ENCODE data around the gene FKBP10. TPM values are rescaled to one million over a fixed set of nuclear protein-coding genes. Genes with fewer than 3 reads are reported as not detected.

FKBP10 gene
- polyA plus RNA-seq, 2 of the 4 experiments (the other 2 are of a cell fraction), result 109 to 119 TPM

DNA sequence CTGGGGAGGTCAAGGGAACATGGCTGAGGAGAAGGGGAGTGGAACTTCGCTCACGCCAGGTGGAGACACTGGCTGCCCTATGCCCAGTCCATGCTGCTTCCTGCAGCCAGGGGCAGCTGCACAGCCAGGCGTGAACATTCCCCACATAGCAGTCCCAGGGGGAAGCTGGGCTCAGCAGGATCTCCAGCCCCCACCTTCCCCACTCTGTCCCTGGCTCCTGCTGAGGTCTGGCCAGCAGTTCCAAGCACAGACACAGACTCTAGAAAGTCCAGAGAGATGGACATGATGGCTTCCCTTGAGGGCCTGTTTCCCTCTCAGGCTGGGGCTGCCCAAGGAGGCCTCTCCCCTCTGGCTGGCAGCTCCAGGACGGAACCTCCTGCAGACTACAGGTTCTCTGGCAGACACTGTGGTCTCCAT lies 35.6 kb upstream of the FKBP10 start (continued):
- TF ChIP-seq, protein P1, sequence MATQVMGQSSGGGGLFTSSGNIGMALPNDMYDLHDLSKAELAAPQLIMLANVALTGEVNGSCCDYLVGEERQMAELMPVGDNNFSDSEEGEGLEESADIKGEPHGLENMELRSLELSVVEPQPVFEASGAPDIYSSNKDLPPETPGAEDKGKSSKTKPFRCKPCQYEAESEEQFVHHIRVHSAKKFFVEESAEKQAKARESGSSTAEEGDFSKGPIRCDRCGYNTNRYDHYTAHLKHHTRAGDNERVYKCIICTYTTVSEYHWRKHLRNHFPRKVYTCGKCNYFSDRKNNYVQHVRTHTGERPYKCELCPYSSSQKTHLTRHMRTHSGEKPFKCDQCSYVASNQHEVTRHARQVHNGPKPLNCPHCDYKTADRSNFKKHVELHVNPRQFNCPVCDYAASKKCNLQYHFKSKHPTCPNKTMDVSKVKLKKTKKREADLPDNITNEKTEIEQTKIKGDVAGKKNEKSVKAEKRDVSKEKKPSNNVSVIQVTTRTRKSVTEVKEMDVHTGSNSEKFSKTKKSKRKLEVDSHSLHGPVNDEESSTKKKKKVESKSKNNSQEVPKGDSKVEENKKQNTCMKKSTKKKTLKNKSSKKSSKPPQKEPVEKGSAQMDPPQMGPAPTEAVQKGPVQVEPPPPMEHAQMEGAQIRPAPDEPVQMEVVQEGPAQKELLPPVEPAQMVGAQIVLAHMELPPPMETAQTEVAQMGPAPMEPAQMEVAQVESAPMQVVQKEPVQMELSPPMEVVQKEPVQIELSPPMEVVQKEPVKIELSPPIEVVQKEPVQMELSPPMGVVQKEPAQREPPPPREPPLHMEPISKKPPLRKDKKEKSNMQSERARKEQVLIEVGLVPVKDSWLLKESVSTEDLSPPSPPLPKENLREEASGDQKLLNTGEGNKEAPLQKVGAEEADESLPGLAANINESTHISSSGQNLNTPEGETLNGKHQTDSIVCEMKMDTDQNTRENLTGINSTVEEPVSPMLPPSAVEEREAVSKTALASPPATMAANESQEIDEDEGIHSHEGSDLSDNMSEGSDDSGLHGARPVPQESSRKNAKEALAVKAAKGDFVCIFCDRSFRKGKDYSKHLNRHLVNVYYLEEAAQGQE (IDR thresholded peaks at IDR 0.05), result no peak
- TF ChIP-seq CEBPB (IDR thresholded peaks at IDR 0.05) (no peak), POLR2A (IDR thresholded peaks at IDR 0.05; ENCODE audit: low read length) (no peak), TP53 (CRISPR knock-in tag; IDR thresholded peaks at IDR 0.05) (no peak), ZSCAN20 (CRISPR knock-in tag; IDR thresholded peaks at IDR 0.05) (no peak), JUNB (IDR thresholded peaks at IDR 0.05) (no peak), HOXB5 (CRISPR knock-in tag; IDR thresholded peaks at IDR 0.05) (peak; percentile 51; the same call in 1 of the 2 replicates), CBX8 (IDR thresholded peaks at IDR 0.05) (no peak), SMC3 (IDR thresholded peaks at IDR 0.05) (peak; percentile 48; the same call in 2 of the 3 replicates), KDM5A (IDR thresholded peaks at IDR 0.05) (no peak), HDAC2 (IDR thresholded peaks at IDR 0.05) (no peak), ATOH8 (CRISPR knock-in tag; IDR thresholded peaks at IDR 0.05; ENCODE audit: low read depth) (0 out of 2 replicates have a peak, but pooled peaks have one; percentile 4), ZNF302 (CRISPR knock-in tag; IDR thresholded peaks at IDR 0.05) (no peak), NFE2L2 (conservative IDR thresholded peaks at IDR 0.05; ENCODE audit: low read length) (no peak), FOSL2 (IDR thresholded peaks at IDR 0.05) (no peak), FOSL2 (CRISPR knock-in tag; IDR thresholded peaks at IDR 0.05) (no peak; the same call in 1 of the 2 replicates), NR3C1 (IDR thresholded peaks at IDR 0.05) (no peak)
- TF ChIP-seq, protein P2, sequence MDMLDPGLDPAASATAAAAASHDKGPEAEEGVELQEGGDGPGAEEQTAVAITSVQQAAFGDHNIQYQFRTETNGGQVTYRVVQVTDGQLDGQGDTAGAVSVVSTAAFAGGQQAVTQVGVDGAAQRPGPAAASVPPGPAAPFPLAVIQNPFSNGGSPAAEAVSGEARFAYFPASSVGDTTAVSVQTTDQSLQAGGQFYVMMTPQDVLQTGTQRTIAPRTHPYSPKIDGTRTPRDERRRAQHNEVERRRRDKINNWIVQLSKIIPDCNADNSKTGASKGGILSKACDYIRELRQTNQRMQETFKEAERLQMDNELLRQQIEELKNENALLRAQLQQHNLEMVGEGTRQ (IDR thresholded peaks at IDR 0.05), result no peak
- TF ChIP-seq, protein P3, sequence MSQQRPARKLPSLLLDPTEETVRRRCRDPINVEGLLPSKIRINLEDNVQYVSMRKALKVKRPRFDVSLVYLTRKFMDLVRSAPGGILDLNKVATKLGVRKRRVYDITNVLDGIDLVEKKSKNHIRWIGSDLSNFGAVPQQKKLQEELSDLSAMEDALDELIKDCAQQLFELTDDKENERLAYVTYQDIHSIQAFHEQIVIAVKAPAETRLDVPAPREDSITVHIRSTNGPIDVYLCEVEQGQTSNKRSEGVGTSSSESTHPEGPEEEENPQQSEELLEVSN (IDR thresholded peaks at IDR 0.05; ENCODE audit: borderline replicate concordance, low read depth), result no peak
- TF ChIP-seq, protein P4, sequence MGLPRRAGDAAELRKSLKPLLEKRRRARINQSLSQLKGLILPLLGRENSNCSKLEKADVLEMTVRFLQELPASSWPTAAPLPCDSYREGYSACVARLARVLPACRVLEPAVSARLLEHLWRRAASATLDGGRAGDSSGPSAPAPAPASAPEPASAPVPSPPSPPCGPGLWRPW (IDR thresholded peaks at IDR 0.05), result no peak
- TF ChIP-seq, protein P5, sequence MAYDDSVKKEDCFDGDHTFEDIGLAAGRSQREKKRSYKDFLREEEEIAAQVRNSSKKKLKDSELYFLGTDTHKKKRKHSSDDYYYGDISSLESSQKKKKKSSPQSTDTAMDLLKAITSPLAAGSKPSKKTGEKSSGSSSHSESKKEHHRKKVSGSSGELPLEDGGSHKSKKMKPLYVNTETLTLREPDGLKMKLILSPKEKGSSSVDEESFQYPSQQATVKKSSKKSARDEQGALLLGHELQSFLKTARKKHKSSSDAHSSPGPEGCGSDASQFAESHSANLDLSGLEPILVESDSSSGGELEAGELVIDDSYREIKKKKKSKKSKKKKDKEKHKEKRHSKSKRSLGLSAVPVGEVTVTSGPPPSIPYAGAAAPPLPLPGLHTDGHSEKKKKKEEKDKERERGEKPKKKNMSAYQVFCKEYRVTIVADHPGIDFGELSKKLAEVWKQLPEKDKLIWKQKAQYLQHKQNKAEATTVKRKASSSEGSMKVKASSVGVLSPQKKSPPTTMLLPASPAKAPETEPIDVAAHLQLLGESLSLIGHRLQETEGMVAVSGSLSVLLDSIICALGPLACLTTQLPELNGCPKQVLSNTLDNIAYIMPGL (CRISPR knock-in tag; IDR thresholded peaks at IDR 0.05; ENCODE audit: borderline replicate concordance), result no peak

All from A549 (cell line).